GM12872 (cell line): Measurements from ENCODE around the gene KIAA1549.

ENCODE experiments used
- CTCF ChIP-seq: IDR thresholded peaks from 3 replicates; pipeline ENCODE4 v1.5.1; 2011; ENCODE audit warnings: low read depth, mild to moderate bottlenecking, low read length, moderate library complexity; ENCODE audit not compliant: insufficient read depth

KIAA1549 gene

GRCh38 chr7:138921277-138921676 lies 59.9 kb downstream of the KIAA1549 start:
- TF ChIP-seq CTCF = no peak

- TF ChIP-seq CTCF = no peak
Observed at GRCh38 chr7:138919911-138920310, 61.3 kb downstream of the KIAA1549 start.

GRCh38 chr7:138919216-138919615 lies 62.0 kb downstream of the KIAA1549 start:
- no peak for TF ChIP-seq CTCF

- no peak for TF ChIP-seq CTCF
Observed at GRCh38 chr7:138918756-138919155, 62.4 kb downstream of the KIAA1549 start.

- no peak for TF ChIP-seq CTCF
Observed at GRCh38 chr7:138918176-138918575, 63.0 kb downstream of the KIAA1549 start.

GRCh38 chr7:138917771-138918170 lies 63.4 kb downstream of the KIAA1549 start:
- no peak for TF ChIP-seq CTCF

GRCh38 chr7:138916731-138917130 lies 64.5 kb downstream of the KIAA1549 start:
- no peak for TF ChIP-seq CTCF

GRCh38 chr7:138916275-138916674 lies 64.9 kb downstream of the KIAA1549 start:
- TF ChIP-seq CTCF = no peak
